Subcutaneous preadipocyte (primary cell): ENCODE measurements around the gene EIF4EBP3. TPM values are rescaled to one million over a fixed set of nuclear protein-coding genes. Genes with fewer than 3 reads are reported as not detected.

Experiments used
- small RNA-seq: library from RNA; depleted of rRNA; stranded (forward); fragments of <200 nt; gene quantifications from one replicate; pipeline ENCODE3, GENCODE V24; 2012
- total RNA-seq: library from RNA; depleted of rRNA; stranded (reverse); fragments of >200 nt; gene quantifications from 2 replicates; pipeline ENCODE4 v1.2.3, GENCODE V29; 2012

EIF4EBP3 gene
- 0.39 and 2.6 TPM in 2 replicates for total RNA-seq

GRCh38 chr5:140547508-140548299, at the start of gene EIF4EBP3:
Gene EIF4EBP3 (plus strand): TSS chr5:140547662. CDS start chr5:140547738, 76 bp downstream.

GRCh38 chr5:140557136-140557805, 9.8 kb downstream of the EIF4EBP3 start, which contains the start of gene SRA1:
Gene SRA1 (minus strand): TSS chr5:140557473. CDS start chr5:140557452, 21 bp downstream.

GRCh38 chr5:140564196-140565023, 16.9 kb downstream of the EIF4EBP3 start, which contains the start of the genes APBB3 and SLC35A4:
Gene APBB3 (minus strand): TSS chr5:140564598. CDS start chr5:140564245, 353 bp downstream.
Gene SLC35A4 (plus strand): TSS chr5:140564828. CDS start chr5:140567170, 2,342 bp downstream.

Small RNA genes lying within 50 kb of the gene (small RNA-seq; reads per million reads assigned to genes)
- gene RF00279: not detected
- not detected for gene RF00443

Other genes with a start within 250 kb of the EIF4EBP3 start
- 47.7 and 51.8 TPM in 2 replicates for gene PFDN1, start 244.6 kb upstream of the EIF4EBP3 start, total RNA-seq
- 0.73 and 1.4 TPM in 2 replicates for gene HBEGF, start 201.1 kb upstream of the EIF4EBP3 start, total RNA-seq
- not detected in 2 replicates for gene SLC4A9, start 187.5 kb upstream of the EIF4EBP3 start, total RNA-seq
- 58.8 and 79.0 TPM in 2 replicates for gene ANKHD1, start 145.8 kb upstream of the EIF4EBP3 start, total RNA-seq
- 27.6 and 34.8 TPM in 2 replicates for gene SRA1, start 9.8 kb downstream of the EIF4EBP3 start, total RNA-seq
- 9.8 and 12.5 TPM in 2 replicates for gene APBB3, start 16.9 kb downstream of the EIF4EBP3 start, total RNA-seq
- 9.9 and 13.5 TPM in 2 replicates for gene SLC35A4, start 17.2 kb downstream of the EIF4EBP3 start, total RNA-seq
- 0.73 and 0.98 TPM in 2 replicates for gene CD14, start 85.5 kb downstream of the EIF4EBP3 start, total RNA-seq
- 19.8 and 21.7 TPM in 2 replicates for gene TMCO6, start 91.8 kb downstream of the EIF4EBP3 start, total RNA-seq
- gene NDUFA2, start 100.0 kb downstream of the EIF4EBP3 start, total RNA-seq: 30.7 and 38.9 TPM in 2 replicates
- 63.3 and 79.4 TPM in 2 replicates for gene IK, start 100.2 kb downstream of the EIF4EBP3 start, total RNA-seq
- gene WDR55, start 117.2 kb downstream of the EIF4EBP3 start, total RNA-seq: 36.0 and 44.0 TPM in 2 replicates
- gene DND1, start 125.9 kb downstream of the EIF4EBP3 start, total RNA-seq: under 0.01 and 0.39 TPM in 2 replicates
- gene HARS1, start 143.7 kb downstream of the EIF4EBP3 start, total RNA-seq: 50.0 and 54.3 TPM in 2 replicates
- 22.4 and 23.1 TPM in 2 replicates for gene HARS2, start 143.8 kb downstream of the EIF4EBP3 start, total RNA-seq
- 24.2 and 28.7 TPM in 2 replicates for gene ZMAT2, start 152.8 kb downstream of the EIF4EBP3 start, total RNA-seq
- gene PCDHA1, start 238.5 kb downstream of the EIF4EBP3 start, total RNA-seq: under 0.01 TPM in 1 of 2 replicates, not detected in the other
- gene PCDHA2, start 247.2 kb downstream of the EIF4EBP3 start, total RNA-seq: not detected in 2 replicates